HG03159 (cell line): ENCODE data around the gene RELB.

ENCODE experiments used
- ATAC-seq: cut with Tn5 transposase; IDR thresholded peaks from one replicate; pipeline ENCODE4 v1.9.1; 2021; ENCODE audit warnings: mild to moderate bottlenecking, moderate library complexity; ENCODE audit not compliant: unreplicated experiment

Gene RELB

GRCh38 chr19:45056831-45057230 lies 55.6 kb downstream of the RELB start:
- no peak for ATAC-seq

- ATAC-seq, result no peak
Measured at GRCh38 chr19:45057444-45057843, 56.2 kb downstream of the RELB start.

GRCh38 chr19:45058622-45059159 lies 57.4 kb downstream of the RELB start:
- ATAC-seq, result no peak

GRCh38 chr19:45059258-45059965 lies 58.1 kb downstream of the RELB start:
- ATAC-seq, result no peak

- ATAC-seq, result no peak
Measured at GRCh38 chr19:45061965-45062364, 60.7 kb downstream of the RELB start.

DNA sequence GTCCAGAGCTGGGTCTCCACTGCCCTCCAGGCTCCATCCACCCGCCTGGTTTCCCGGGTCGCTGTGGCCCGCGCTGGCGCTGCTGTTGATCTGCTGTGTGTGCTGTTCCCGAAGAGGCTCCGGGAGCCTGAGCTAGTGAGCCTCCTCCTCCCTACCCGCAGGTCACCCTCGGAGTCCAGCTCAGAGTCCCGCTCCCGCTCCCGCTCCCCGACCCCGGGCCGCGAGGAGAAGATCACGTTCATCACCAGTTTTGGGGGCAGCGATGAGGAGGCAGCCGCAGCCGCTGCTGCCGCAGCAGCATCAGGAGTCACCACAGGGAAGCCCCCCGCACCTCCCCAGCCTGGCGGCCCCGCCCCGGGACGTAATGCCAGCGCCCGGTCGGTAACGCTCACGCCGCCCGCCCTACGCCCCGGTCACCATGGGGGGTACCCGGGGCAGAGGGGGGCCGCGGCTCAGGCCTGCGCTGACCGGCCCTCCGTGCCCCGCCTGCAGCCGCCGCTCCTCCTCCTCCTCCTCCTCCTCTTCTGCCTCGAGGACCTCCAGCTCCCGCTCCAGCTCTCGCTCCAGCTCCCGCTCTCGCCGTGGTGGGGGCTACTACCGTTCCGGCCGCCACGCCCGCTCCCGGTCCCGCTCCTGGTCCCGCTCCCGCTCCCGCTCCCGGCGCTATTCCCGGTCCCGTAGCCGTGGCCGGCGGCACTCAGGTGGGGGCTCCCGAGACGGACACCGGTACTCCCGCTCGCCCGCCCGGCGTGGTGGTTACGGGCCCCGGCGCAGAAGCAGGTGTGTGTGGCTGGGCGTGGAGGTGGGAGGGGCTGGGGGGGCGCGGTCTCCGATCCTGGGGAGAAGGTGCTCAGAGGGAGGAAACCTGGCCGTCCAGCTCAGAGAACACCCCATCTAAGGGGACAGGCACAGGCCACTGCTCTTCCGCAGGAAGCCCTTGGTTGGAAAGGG lies 62.9 kb downstream of the RELB start:
- no peak for ATAC-seq

GRCh38 chr19:45066921-45067661 lies 65.8 kb downstream of the RELB start:
- no peak for ATAC-seq

GRCh38 chr19:45068041-45068440 lies 66.8 kb downstream of the RELB start:
- no peak for ATAC-seq

DNA sequence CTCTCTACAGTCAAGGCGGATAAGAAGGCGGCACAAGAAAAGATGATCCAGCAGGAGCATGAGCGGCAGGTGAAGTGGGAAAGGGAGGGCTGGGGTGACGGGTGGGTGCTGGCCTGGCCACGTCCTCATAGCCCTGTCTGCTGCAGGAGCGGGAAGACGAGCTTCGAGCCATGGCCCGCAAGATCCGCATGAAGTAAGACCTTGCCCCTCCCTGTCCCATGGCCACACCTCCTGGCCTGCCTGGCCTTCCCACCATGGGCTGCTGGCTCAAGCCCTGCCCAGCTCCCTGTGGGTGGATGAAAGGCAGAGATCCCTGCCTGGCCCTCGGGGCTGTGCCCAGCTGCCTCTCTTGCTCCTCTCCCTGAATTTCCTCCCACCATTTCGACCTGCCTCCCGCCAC lies 67.8 kb downstream of the RELB start:
- no peak for ATAC-seq

DNA sequence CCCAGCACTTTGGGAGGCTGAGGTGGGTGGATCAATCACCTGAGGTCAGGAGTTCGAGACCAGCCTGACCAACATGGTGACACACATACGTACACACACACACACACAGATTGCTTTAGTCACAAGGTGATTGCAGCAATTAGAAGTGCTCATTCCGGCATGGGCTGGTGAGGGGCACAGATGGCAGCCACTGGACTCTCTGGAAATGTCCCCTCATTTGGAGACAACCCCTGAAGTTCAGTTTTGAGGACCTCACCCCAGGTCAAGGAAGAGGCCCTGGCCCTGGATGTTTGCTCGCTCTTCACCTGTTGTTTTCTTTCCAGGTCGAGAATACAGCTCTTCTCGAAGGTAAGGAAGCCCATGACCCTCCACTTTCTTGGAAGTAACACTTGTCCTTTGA lies 69.0 kb downstream of the RELB start:
- no peak for ATAC-seq

- no peak for ATAC-seq
Measured at GRCh38 chr19:45070861-45071544, 69.7 kb downstream of the RELB start.

GRCh38 chr19:45071545-45071938 lies 70.3 kb downstream of the RELB start:
- ATAC-seq, result no peak

DNA sequence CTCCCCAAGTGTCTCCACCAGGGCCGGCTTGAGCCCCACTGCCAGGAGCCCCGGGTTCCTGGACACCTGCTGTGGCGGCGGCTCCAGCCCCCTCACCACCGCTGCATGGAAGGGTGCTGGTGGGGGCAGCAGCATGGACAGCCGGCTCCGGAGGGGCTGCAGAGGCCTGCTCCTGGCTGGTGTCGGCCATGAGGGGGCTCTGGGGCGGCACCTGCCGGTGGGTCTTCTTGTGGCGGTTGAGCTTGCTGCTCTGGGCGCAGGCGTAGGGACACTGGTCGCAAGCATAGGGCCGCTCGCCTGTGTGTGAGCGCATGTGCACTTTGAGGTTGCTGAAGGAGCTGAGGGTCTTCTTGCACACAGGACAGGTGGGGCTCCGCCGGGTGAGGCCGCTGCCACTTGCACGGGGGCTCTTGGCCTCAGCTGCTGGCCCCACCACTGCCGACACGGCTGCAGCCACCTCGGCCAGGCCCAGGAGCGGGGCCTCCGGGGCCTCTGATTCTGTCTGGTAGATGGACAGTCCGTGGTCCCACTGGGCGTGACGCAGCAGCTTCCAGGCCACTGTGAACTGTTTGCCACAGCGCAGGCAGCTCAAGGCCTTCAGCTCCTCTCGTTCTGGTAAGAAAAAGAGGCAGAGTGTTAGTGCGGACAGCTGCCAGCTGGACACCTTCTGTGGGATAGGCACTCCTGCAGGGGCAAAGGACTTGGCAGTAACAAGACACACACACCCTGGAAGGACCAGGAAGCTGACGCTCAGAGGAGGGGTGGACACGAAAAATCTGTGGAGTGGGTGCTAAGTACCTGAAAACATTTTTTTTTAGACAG lies 70.9 kb downstream of the RELB start:
- no peak for ATAC-seq

DNA sequence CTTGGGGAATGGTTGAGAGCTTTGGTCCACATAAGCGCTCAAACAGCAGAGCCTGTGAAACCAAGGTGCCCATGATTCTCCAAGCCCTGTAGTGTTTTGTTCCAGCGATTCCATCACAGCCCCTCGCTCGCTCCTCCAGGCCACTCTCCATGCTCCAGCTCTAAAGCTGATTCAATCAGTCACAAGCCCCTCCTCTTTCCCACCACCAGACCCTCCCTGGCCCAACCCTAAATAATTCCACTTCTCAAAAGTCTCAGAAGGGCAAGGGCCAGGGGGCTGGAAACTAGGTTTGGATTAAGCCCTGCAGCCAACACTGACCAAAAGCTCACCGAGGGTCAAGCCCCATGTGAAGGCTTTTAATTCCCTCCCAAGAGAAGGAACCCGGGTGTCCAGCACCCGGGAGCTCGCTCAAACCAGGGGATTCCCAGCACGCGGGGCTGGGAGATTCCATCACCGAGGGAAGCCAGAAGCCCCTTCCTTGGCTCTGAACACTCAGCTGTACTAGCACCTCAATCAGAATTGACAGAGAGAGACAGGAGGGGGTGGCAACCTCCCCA lies 73.6 kb downstream of the RELB start:
- ATAC-seq, result no peak

DNA sequence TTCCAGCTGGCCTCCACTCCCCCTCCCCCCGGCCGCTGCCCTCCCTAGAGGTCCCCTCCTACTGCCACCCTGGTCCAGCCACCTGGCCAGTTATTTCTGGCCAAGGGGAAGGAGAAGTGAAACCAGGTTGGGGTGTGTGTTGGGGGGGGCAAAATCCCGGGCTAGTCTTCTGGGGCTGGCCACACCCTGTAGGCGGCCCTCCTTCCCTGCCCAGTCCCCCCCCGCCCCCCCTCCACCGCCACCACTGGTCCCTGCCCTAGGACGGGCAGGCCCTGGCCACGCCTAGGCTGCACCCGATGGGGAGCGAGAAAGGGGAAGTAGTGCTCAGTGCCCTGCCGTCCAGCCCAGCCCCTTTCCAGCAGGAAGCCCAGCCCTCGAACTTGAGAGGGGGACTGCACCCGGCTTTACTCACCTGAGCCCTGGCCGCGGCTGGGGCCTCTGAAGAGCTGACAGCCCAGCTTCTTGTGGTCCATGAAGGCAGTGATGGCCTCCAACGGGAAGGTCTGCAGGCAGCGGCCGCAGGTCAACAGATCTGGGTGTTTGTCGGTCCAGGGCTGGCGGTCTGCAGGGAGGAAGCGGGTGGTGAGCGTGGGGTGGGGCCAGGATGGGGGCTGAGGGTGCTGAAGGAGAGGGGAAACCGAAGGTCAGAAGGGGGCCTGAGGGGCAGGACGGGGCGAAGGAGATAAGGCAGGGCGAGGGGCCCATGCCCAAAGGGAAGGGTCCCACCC lies 74.2 kb downstream of the RELB start:
- ATAC-seq, result peak; percentile 50

GRCh38 chr19:45076029-45076850 lies 75.0 kb downstream of the RELB start, which contains the start of gene ZNF296:
Gene ZNF296, minus strand, starts transcription at chr19:45076478. Its CDS starts 105 bp downstream, at chr19:45076373.
- peak; percentile 38 for ATAC-seq

DNA sequence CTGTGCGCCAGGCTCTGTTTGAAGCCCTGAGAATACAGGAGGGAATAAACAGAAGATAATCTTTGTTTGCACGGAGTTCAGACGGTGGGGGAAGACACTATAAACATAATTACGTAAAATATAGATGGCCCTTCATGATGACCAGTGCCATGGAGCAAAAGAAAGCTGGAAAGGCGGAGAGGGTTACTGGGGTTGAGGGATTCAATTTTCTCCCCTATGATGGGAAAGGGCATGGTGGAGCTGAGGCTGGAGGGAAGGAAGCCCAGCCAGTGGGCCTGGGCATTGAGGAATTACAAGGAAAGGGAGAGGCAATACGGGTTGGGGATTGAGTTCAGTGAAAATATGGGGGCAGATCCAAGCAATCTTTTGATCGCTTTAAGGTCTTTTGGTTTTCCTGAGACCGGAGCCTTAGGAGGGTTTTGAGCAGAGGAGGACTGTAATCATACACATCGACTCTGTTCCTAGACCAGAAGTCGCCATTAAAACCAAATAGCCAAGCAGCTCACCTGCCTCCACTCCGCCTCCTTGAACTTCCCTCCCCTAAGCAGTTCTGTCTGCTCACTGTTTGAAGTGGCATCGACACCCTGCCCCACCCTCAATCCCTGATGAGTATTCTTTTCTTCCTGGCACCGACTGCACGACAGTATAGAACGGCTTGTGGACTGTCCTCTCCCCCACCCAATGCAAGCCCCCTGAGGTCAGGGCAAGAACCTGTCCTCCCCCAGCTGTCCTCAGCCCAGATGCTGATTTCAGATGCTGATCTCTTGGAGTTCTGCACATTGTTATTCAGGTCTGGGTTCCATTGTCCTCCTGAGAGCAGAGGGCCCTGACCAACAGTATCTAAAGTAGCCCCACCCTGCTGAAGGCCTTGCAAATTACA lies 75.8 kb downstream of the RELB start:
- no peak for ATAC-seq
